ENCODE data around the gene MACROD2.

GRCh38 chr20:15380770-15381169 lies 1385.5 kb downstream of the MACROD2 start:
- TF ChIP-seq CTCF (IDR thresholded peaks at IDR 0.05) (no peak), POLR2A (IDR thresholded peaks at IDR 0.05) (no peak)
